Activated naive CD8-positive, alpha-beta T cell treated with anti-CD3 and anti-CD28 coated beads, Interleukin-2, amount 10 ng/mL, durations not matched to agents 7 days and 5 days (primary cell): Measurements from ENCODE around the gene MRPL28. TPM values are rescaled to one million over a fixed set of nuclear protein-coding genes. Genes with fewer than 3 reads are reported as not detected.
"Not testable (repeated sequence)": the region's sequence is repeated elsewhere in the genome, so short reads cannot be mapped to it uniquely, and the experiment has no call there.

Source experiments
- ATAC-seq: fragments of 150-1000 bp; cut with Tn5 transposase; one replicate; pipeline ENCODE4 v1.10.0; 2021; ENCODE audit warnings: low read depth, moderate library complexity
- POLR2A ChIA-PET: fragments of 350-600 bp; sonication (Branson Sonifier 250); formaldehyde crosslinking; loops from one replicate; lab custom pipeline; 2021; ENCODE audit warnings: antibody characterized with exemption; lab: Charles Lee
- DNase-seq: peaks from one replicate; pipeline ENCODE4 v3.0.0; 2021
- H3K27ac Mint-ChIP-seq: one replicate; pipeline ENCODE4 v1.8.0; 2022; ENCODE audit warnings: mild to moderate bottlenecking, mixed read lengths
- H3K27me3 Mint-ChIP-seq: one replicate; pipeline ENCODE4 v1.8.0; 2022; ENCODE audit warnings: mild to moderate bottlenecking, moderate library complexity, mixed read lengths
- H3K36me3 Mint-ChIP-seq: one replicate; pipeline ENCODE4 v1.8.0; 2021; ENCODE audit warnings: mild to moderate bottlenecking, mixed read lengths
- H3K4me1 Mint-ChIP-seq: one replicate; pipeline ENCODE4 v1.8.0; 2021; ENCODE audit warnings: mixed read lengths
- H3K4me3 Mint-ChIP-seq: one replicate; pipeline ENCODE4 v1.8.0; 2022; ENCODE audit warnings: mild to moderate bottlenecking, moderate library complexity, mixed read lengths
- H3K9me3 Mint-ChIP-seq: one replicate; pipeline ENCODE4 v1.8.0; 2021; ENCODE audit warnings: mixed read lengths
- total RNA-seq, 2 experiments: library from RNA; stranded (reverse); gene quantifications; one replicate each; pipeline ENCODE4 v1.2.3, GENCODE V29; 2021

The MRPL28 gene
- total RNA-seq, 2 experiments from 2014 or later, result 64.4 to 67.5 TPM

GRCh38 chr16:366476-366875 lies 3.9 kb downstream of the MRPL28 start:
- H3K27me3 Mint-ChIP-seq, result peaks cover 3% of the 10 kb centered on the region
- no peak overlapping the region for H3K27ac Mint-ChIP-seq
- peaks cover 9% of the 10 kb centered on the region for H3K4me1 Mint-ChIP-seq
- DNase-seq, result no peak
- ATAC-seq, result no peak
- no peak overlapping the region for H3K4me3 Mint-ChIP-seq
- no peaks in the 10 kb centered on the region for H3K9me3 Mint-ChIP-seq
- POLR2A ChIA-PET, result no interaction called here
- H3K36me3 Mint-ChIP-seq, result peaks cover 6% of the 10 kb centered on the region

DNA sequence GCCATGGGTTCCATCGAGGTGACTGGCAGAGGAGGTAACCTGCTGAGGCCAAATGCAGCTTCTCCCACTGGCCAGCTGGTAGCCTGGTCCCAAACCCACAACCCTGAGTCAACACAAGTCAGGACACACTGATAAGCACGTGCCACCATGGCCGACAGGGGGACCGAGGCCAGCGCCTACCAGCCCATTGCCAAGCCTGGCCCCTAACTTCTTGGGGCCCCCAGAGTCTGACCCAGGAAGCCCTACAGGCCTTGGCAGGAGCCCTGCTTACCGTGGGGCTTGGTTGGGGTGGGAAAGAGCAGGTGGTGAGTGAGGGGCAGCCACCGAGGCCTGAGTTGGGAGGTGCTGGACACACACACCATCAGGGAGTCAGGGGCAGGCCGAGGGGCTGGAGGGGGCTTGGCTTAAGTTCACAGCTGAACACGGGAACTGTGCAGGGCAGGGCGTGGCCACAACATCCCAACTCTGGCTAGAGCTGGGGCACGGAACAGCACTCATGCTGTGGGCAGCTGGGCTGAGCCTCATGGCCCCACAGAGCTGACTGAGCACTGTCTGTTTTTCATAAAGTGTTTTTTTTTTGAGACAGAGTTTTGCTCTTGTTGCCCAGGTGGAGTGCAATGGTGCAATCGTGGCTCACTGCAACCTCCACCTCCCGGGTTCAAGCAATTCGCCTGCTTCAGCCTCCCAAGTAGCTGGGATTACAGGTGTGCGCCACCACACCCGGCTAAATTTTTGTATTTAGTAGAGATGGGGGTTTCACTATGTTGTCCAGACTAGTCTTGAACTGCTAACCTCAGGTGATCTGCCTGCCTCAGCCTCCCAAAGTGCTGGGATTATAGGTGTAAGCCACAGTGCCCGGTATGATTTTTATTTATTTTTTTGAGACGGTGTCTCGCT lies 5.5 kb downstream of the MRPL28 start:
- Mint-ChIP-seq H3K9me3 (no peaks in the 10 kb centered on the region), H3K27ac (no peak overlapping the region), H3K27me3 (peaks cover 3% of the 10 kb centered on the region), H3K36me3 (peaks cover 3% of the 10 kb centered on the region), H3K4me3 (no peak overlapping the region), H3K4me1 (peaks cover 4% of the 10 kb centered on the region)
- ATAC-seq (no peak), DNase-seq (no peak)
- POLR2A ChIA-PET, result interaction anchor here (0.7 kb wide), 1 partner anchor 10 kb away, joined by 3 read pairs; no protein-coding TSS in a partner anchor

- no peak overlapping the region for H3K27ac Mint-ChIP-seq
- H3K27me3 Mint-ChIP-seq, result peaks cover 3% of the 10 kb centered on the region
- H3K4me3 Mint-ChIP-seq, result no peak overlapping the region
- H3K9me3 Mint-ChIP-seq, result no peaks in the 10 kb centered on the region
- ATAC-seq (no peak), DNase-seq (peak; percentile 39)
- H3K36me3 Mint-ChIP-seq, result peaks cover 3% of the 10 kb centered on the region
- POLR2A ChIA-PET, result no interaction called here
- peaks cover 4% of the 10 kb centered on the region for H3K4me1 Mint-ChIP-seq
These were observed 6.4 kb downstream of the MRPL28 start for GRCh38 chr16:363766-364490.

DNA sequence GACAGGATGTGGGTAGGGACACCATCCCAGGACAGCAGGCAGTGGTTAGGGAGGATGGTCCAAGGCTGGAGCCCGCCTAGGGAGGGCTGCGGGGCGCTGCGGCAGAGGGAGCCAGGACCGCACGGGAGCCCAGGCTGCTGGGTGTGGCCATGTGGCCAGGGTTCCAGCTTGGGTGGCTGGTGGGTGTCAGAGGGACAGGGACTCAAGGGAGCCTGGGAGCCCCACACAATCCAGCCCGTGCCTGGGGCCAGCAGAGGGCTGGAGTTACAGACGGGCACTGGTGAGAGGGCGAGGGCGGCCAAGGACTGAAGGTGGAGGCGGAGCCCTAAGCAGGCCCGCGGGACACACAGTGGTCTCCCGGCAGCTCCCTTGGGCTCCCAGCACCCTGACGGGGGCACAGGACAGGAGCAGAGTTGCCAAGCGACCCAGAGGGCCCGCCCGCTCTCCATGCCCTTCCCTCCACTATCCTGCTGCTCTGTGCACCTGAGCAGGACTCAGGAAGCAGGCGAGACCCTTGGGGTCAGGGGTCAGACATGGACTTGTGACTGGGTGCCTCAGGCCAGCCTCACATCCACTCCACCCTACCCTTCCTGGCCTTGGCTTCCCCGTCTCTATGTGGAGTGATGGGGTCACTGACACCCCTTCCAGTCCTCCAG lies 7.1 kb downstream of the MRPL28 start:
- DNase-seq, result peak; percentile 35
- no peak overlapping the region for H3K27ac Mint-ChIP-seq
- H3K4me1 Mint-ChIP-seq, result peaks cover 4% of the 10 kb centered on the region
- no peak overlapping the region for H3K4me3 Mint-ChIP-seq
- H3K27me3 Mint-ChIP-seq, result peaks cover 3% of the 10 kb centered on the region
- POLR2A ChIA-PET, result interaction anchor here (1.8 kb wide), 1 partner anchor 256 kb away, joined by 5 read pairs; no protein-coding TSS in a partner anchor
- peaks cover 3% of the 10 kb centered on the region for H3K36me3 Mint-ChIP-seq
- H3K9me3 Mint-ChIP-seq, result no peaks in the 10 kb centered on the region
- ATAC-seq, result no peak

DNA sequence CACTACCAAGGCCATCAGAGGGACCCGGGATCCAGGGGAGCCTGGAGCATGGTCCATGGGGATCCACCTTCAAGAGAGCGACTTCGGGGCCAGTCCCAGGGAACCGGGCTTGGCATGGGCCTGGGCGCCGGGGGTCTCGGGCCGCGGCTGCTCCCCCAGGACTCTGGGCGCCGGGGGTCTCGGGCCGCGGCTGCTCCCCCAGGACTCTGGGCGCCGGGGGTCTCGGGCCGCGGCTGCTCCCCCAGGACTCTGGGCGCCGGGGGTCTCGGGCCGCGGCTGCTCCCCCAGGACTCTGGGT lies 7.7 kb downstream of the MRPL28 start:
- not testable (repeated sequence) for ATAC-seq, DNase-seq, H3K27me3 Mint-ChIP-seq, H3K9me3 Mint-ChIP-seq, H3K4me1 Mint-ChIP-seq, H3K36me3 Mint-ChIP-seq, H3K27ac Mint-ChIP-seq, H3K4me3 Mint-ChIP-seq
- POLR2A ChIA-PET, result interaction anchor here (1.2 to 1.8 kb wide), 2 partner anchors 8 to 256 kb away, joined by 5 read pairs; partner anchors contain the start of gene MRPL28

- peaks cover 2% of the 10 kb centered on the region for H3K36me3 Mint-ChIP-seq
- H3K27me3 Mint-ChIP-seq, result peaks cover 3% of the 10 kb centered on the region
- no peaks in the 10 kb centered on the region for H3K9me3 Mint-ChIP-seq
- no peak overlapping the region for H3K4me3 Mint-ChIP-seq
- POLR2A ChIA-PET, result interaction anchor here (1.2 to 1.8 kb wide), 2 partner anchors 9 to 255 kb away, joined by 5 read pairs; partner anchors contain the start of gene MRPL28
- no peak overlapping the region for H3K27ac Mint-ChIP-seq
- ATAC-seq (peak; percentile 88), DNase-seq (peak; percentile 76)
- H3K4me1 Mint-ChIP-seq, result peaks cover 4% of the 10 kb centered on the region
These were observed 8.3 kb downstream of the MRPL28 start for GRCh38 chr16:361872-362701.

- H3K4me3 Mint-ChIP-seq, result no peak overlapping the region
- peaks cover 4% of the 10 kb centered on the region for H3K4me1 Mint-ChIP-seq
- no peak overlapping the region for H3K27ac Mint-ChIP-seq
- peaks cover 3% of the 10 kb centered on the region for H3K27me3 Mint-ChIP-seq
- DNase-seq (no peak), ATAC-seq (no peak)
- no peaks in the 10 kb centered on the region for H3K36me3 Mint-ChIP-seq
- POLR2A ChIA-PET, result interaction anchor here (1.8 kb wide), 1 partner anchor 254 kb away, joined by 5 read pairs; no protein-coding TSS in a partner anchor
- H3K9me3 Mint-ChIP-seq, result no peaks in the 10 kb centered on the region
These were observed 8.9 kb downstream of the MRPL28 start for GRCh38 chr16:361341-361871.

- Mint-ChIP-seq H3K27ac (no peak overlapping the region), H3K9me3 (no peaks in the 10 kb centered on the region), H3K36me3 (no peaks in the 10 kb centered on the region), H3K4me3 (no peak overlapping the region), H3K27me3 (peaks cover 3% of the 10 kb centered on the region), H3K4me1 (peaks cover 4% of the 10 kb centered on the region)
- no peak for DNase-seq
- ATAC-seq, result no peak
- POLR2A ChIA-PET, result no interaction called here
These were observed 9.5 kb downstream of the MRPL28 start for GRCh38 chr16:360698-361336.

DNA sequence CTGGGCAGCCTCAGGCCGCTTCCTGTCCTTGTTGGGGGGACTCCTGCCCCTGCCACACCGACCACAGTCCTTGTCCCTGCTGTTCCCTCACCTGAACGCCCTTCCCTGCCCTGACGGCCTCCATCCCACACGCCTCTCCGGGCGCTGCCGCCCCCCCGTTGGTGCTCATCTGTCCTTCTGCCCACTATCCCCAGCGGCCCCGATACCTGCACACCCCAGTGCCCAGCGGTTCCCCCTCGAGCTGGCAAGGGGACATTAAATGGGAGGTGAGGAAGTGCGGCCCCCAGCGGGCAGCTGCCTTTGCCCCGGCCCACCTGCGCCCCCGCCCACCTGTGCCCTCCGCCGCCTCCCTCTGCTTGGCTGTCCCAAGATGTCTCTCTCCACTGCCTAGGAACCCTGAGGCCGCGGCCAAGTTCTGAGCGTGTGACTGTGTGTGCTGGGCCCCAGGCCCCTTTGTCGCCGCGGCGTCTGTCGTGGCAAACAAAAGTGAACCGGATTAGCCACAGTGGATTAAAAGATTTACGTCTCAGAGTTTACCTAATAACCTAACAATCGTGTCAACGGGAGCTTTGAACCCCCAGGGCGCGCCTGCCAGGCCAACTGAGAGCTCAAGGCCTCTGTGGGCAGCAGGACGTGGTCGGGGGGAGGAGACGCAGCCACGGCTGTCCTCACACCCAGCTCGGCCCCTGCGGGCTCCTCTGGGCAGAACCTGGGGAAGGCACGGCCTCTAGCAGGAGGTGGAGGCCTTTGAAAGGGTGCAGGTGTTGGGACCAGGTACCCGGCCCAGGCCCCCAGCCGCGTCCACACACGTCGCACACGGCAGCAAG lies 10.3 kb downstream of the MRPL28 start:
- POLR2A ChIA-PET, result no interaction called here
- peaks cover 7% of the 10 kb centered on the region for H3K4me1 Mint-ChIP-seq
- DNase-seq, result no peak
- H3K36me3 Mint-ChIP-seq, result no peaks in the 10 kb centered on the region
- H3K27me3 Mint-ChIP-seq, result peaks cover 3% of the 10 kb centered on the region
- no peak overlapping the region for H3K27ac Mint-ChIP-seq
- no peak overlapping the region for H3K4me3 Mint-ChIP-seq
- H3K9me3 Mint-ChIP-seq, result no peaks in the 10 kb centered on the region
- no peak for ATAC-seq

DNA sequence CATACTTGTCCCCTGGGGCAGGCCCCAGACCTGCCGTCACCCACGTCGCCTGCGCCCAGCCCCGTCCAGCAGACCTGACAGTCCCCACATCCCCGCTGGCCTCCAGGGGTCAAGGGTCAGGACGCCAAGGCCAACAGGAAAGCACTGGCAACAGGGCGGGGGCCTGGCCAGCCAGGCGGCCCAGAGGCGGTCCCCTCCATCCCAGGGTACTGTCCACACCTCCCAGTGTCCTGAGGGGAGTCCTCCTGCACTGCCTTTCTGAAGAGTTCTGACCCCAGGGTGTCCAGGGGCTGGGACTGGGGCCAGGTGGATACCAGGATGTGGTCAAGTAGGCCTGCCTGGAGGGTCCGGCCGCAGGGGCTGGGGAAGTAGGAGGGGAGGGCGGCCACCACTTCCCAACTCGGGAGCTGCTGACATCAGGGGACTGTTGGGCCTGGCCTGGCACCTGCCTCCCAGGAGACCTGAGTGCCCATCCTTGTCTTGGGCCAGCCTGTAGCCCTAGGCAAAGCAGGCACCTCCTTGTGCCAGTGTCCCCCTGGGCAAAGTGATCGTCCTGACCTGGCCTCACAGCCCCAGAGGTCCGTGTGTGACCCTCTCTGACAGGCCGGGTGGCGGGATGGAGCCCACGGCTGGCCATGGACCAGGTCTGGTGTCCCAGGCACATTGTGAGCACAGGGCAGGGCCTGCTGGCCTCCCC lies 11.1 kb downstream of the MRPL28 start:
- DNase-seq (no peak), ATAC-seq (no peak)
- H3K27me3 Mint-ChIP-seq, result peaks cover 3% of the 10 kb centered on the region
- no peaks in the 10 kb centered on the region for H3K36me3 Mint-ChIP-seq
- peaks cover 11% of the 10 kb centered on the region for H3K4me1 Mint-ChIP-seq
- H3K27ac Mint-ChIP-seq, result no peak overlapping the region
- no peaks in the 10 kb centered on the region for H3K9me3 Mint-ChIP-seq
- POLR2A ChIA-PET, result no interaction called here
- H3K4me3 Mint-ChIP-seq, result no peak overlapping the region

DNA sequence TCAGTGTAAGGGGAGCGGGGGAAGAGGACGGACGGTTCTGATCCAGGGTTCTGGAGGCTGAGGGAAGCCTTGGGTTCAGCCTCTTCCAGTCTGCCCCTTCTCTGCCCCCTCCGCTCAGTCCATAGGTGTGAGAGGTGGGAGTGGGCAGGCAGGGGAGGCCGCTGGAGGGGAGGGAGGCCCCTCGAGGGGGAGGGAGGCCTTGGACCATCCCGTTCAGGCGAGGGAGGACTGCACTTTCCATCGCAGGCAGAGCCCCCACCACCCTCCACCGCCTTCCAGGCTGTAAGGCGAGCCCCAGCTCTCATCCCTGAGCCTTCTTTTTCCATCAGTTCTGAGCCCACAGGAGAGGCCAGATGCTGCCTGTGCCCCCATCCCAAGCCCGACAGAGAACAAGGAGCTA lies 13.6 kb downstream of the MRPL28 start:
- no peak for ATAC-seq

More for the DNA sequence above, 13.6 kb downstream of the MRPL28 start:
- Mint-ChIP-seq H3K27ac (no peak overlapping the region), H3K9me3 (no peaks in the 10 kb centered on the region), H3K4me1 (peaks cover 9% of the 10 kb centered on the region), H3K27me3 (no peaks in the 10 kb centered on the region), H3K36me3 (no peaks in the 10 kb centered on the region), H3K4me3 (no peak overlapping the region)
- DNase-seq, result no peak
- POLR2A ChIA-PET, result no interaction called here
